CD4-positive, CD25-positive, alpha-beta regulatory T cell (primary cell): ENCODE measurements around the gene MIF. TPM values are rescaled to one million over a fixed set of nuclear protein-coding genes. Genes with fewer than 3 reads are reported as not detected.
"Not testable (repeated sequence)": the region's sequence is repeated elsewhere in the genome, so short reads cannot be mapped to it uniquely, and the experiment has no call there.

Experiments used
- ATAC-seq, 2 donors: fragments of 150-1000 bp; cut with Tn5 transposase; one replicate each; pipeline ENCODE4 v1.10.0; 2021; ENCODE audit warnings: low read depth in 2 of 2, moderate number of reproducible peaks in 2 of 2, moderate library complexity in 1 of 2
- DNase-seq, 3 donors: peaks; one replicate each; pipeline versions ENCODE4 v3.0.0 to v3.0.0-alpha.2; 2012 to 2022; ENCODE audit warnings: mixed read lengths in 1 of 3
- H3K27ac ChIP-seq: one replicate; pipeline ENCODE4 v1.7.0; 2013; ENCODE audit warnings: mild to moderate bottlenecking, low read length; ENCODE audit not compliant: insufficient read depth, poor library complexity, severe bottlenecking
- H3K27me3 ChIP-seq: one replicate; pipeline ENCODE4 v1.7.0; 2013; ENCODE audit warnings: low read length; ENCODE audit not compliant: control insufficient read depth, insufficient read depth
- H3K36me3 ChIP-seq: one replicate; pipeline ENCODE4 v1.7.0; 2013; ENCODE audit warnings: mild to moderate bottlenecking, low read length, moderate library complexity; ENCODE audit not compliant: control insufficient read depth, insufficient read depth
- H3K4me1 ChIP-seq: 2 replicates; pipeline ENCODE4 v1.7.0; 2013; ENCODE audit warnings: mild to moderate bottlenecking, low read length; ENCODE audit not compliant: insufficient read depth, control insufficient read depth, poor library complexity, severe bottlenecking
- H3K4me3 ChIP-seq: one replicate; pipeline ENCODE4 v1.7.0; 2013; ENCODE audit warnings: low read depth, mild to moderate bottlenecking, low read length, moderate library complexity
- H3K9me3 ChIP-seq, 2 experiments: 1 replicate in 1 of 2; 2 replicates in 1 of 2; pipeline ENCODE4 v1.7.0; 2013; ENCODE audit warnings: low read length in 2 of 2, mild to moderate bottlenecking in 1 of 2, moderate library complexity in 1 of 2; ENCODE audit not compliant: control insufficient read depth in 2 of 2
- H3K27ac Mint-ChIP-seq, 3 donors: one replicate each; pipeline ENCODE4 v1.8.0; 2020 to 2022; ENCODE audit warnings: mild to moderate bottlenecking in 3 of 3, mixed read lengths in 3 of 3, moderate library complexity in 2 of 3
- H3K27me3 Mint-ChIP-seq: one replicate; pipeline ENCODE4 v1.8.0; 2022; ENCODE audit warnings: mild to moderate bottlenecking, mixed read lengths
- H3K36me3 Mint-ChIP-seq: one replicate; pipeline ENCODE4 v1.8.0; 2020; ENCODE audit warnings: mixed read lengths
- H3K4me1 Mint-ChIP-seq, 4 donors: one replicate each; pipeline ENCODE4 v1.8.0; 2020 to 2022; ENCODE audit warnings: mixed read lengths in 4 of 4, mild to moderate bottlenecking in 1 of 4
- H3K4me3 Mint-ChIP-seq, 4 donors: one replicate each; pipeline ENCODE4 v1.8.0; 2020 to 2022; ENCODE audit warnings: mild to moderate bottlenecking in 4 of 4, mixed read lengths in 4 of 4, moderate library complexity in 3 of 4
- H3K9me3 Mint-ChIP-seq, 7 donors: one replicate each; pipeline ENCODE4 v1.8.0; 2020 to 2022; ENCODE audit warnings: mixed read lengths in 7 of 7, mild to moderate bottlenecking in 3 of 7, moderate library complexity in 2 of 7
- polyA plus RNA-seq, 4 donors: library from polyadenylated mRNA; unstranded; fragments of 300-500 nt; fragmentation: Illumina TruSeq; gene quantifications; one replicate each; pipeline ENCODE4 v1.2.3, GENCODE V29; 2021
- total RNA-seq: library from RNA; stranded (reverse); gene quantifications from one replicate; pipeline ENCODE4 v1.2.3, GENCODE V29; 2022

MIF gene
- total and polyA plus RNA-seq, 5 donors from 2014 or later = 202 to 1,384 (median 1,147) TPM

- H3K27me3 ChIP-seq = no peaks in the 10 kb centered on the region
- peaks cover 8% of the 10 kb centered on the region for H3K4me1 ChIP-seq
- H3K9me3 Mint-ChIP-seq = peaks cover 0 to under 1% (median 0%) of the 10 kb centered on the region in 7 donors
- no peaks in the 10 kb centered on the region for H3K27me3 Mint-ChIP-seq
- peak overlapping the region; percentile 83 for H3K27ac ChIP-seq
- peak overlapping the region; percentile 72 for H3K4me3 ChIP-seq
- H3K4me3 Mint-ChIP-seq = peak overlapping the region; percentile 91 to 98 (median 93)
- H3K36me3 Mint-ChIP-seq = no peaks in the 10 kb centered on the region
- DNase-seq (peak; percentile 94 to 100 (median 98)), ATAC-seq (peak; percentile 99)
- no peaks in the 10 kb centered on the region for H3K9me3 ChIP-seq
- no peaks in the 10 kb centered on the region for H3K36me3 ChIP-seq
- H3K4me1 Mint-ChIP-seq = peaks cover 0 to 21% (median 14%) of the 10 kb centered on the region in 4 donors
- H3K27ac Mint-ChIP-seq = peak overlapping the region; percentile 97 to 99 (median 99)
These were observed 19.6 kb downstream of the MIF start for GRCh38 chr22:23913661-23914353.

DNA sequence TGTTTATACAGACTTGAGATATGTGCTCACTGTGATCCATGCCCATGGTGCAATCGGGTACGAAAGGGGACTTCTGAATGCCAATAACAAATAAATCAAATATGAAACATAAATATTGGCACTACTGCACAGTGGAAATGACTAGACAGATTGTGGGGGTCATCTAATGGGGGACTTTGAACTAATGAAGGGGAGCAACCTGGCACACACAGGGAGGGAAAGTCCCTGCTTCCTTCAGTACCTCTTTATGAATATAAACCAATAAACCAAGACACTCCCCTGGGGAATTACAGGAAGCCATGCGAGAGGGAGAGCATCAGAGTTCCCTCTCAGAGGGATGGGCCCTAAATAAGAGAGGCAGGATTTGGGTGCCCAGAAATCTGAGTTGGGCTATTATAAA lies 21.1 kb downstream of the MIF start:
- ATAC-seq = no peak
- Mint-ChIP-seq H3K9me3 (no peaks in the 10 kb centered on the region), H3K4me1 (peaks cover 0 to 21% (median 14%) of the 10 kb centered on the region in 4 donors)

GRCh38 chr22:23920267-23920611 lies 26.1 kb downstream of the MIF start:
- not testable (repeated sequence) for DNase-seq

More for the DNA sequence above, 21.1 kb downstream of the MIF start:
- H3K4me3 ChIP-seq = no peak overlapping the region
- no peaks in the 10 kb centered on the region for H3K36me3 ChIP-seq
- Mint-ChIP-seq H3K27me3 (no peaks in the 10 kb centered on the region), H3K27ac (peak overlapping the region; percentile 1 to 49 (median 18)), H3K4me3 (no peak overlapping the region), H3K36me3 (no peaks in the 10 kb centered on the region)
- H3K4me1 ChIP-seq = peaks cover 8% of the 10 kb centered on the region
- H3K27me3 ChIP-seq = no peaks in the 10 kb centered on the region
- no peak overlapping the region for H3K27ac ChIP-seq
- no peak for DNase-seq
- no peaks in the 10 kb centered on the region for H3K9me3 ChIP-seq

DNA sequence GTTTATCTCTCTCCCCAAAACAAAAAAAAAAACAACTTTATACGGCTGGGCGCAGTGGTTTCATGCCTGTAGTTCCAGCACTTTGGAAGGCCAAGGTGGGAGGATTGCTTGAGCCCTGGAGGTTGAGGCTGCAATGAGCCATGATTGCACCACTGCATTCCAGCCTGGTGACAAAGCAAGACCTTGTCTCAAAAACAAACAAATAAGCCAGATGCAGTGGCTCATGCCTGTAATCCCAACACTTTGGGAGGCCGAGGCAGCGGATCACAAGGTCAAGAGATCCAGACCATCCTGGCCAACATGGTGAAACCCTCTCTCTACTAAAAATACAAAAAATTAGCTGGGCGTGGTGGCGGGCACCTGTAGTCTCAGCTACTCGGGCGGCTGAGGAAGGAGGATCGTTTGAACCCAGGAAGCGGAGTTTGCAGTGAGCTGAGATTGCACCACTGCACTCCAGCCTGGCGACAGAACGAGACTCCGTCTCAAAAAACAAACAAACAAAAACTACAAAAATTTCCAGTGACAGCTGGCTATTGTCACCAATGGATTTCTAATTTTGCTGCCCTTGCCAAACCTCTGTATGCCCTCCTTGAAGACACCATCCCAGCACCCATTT lies 27.5 kb downstream of the MIF start:
- H3K27ac ChIP-seq, ATAC-seq, H3K4me1 ChIP-seq, H3K4me3 ChIP-seq, H3K36me3 ChIP-seq, H3K4me1 Mint-ChIP-seq, H3K9me3 ChIP-seq, H3K27me3 ChIP-seq, H3K4me3 Mint-ChIP-seq, DNase-seq, H3K27ac Mint-ChIP-seq, H3K27me3 Mint-ChIP-seq: not testable (repeated sequence)
- H3K36me3 Mint-ChIP-seq = peaks cover 16% of the 10 kb centered on the region
- H3K9me3 Mint-ChIP-seq = peaks cover 0 to 10% (median 2%) of the 10 kb centered on the region in 7 donors

More at GRCh38 chr22:23920267-23920611, 26.1 kb downstream of the MIF start:
- H3K27ac ChIP-seq, H3K36me3 ChIP-seq, H3K9me3 ChIP-seq, H3K4me1 Mint-ChIP-seq, ATAC-seq, H3K4me3 ChIP-seq, H3K27me3 ChIP-seq, H3K9me3 Mint-ChIP-seq, H3K27me3 Mint-ChIP-seq, H3K27ac Mint-ChIP-seq, H3K4me1 ChIP-seq, H3K4me3 Mint-ChIP-seq: not testable (repeated sequence)
- H3K36me3 Mint-ChIP-seq = peaks cover 15% of the 10 kb centered on the region

DNA sequence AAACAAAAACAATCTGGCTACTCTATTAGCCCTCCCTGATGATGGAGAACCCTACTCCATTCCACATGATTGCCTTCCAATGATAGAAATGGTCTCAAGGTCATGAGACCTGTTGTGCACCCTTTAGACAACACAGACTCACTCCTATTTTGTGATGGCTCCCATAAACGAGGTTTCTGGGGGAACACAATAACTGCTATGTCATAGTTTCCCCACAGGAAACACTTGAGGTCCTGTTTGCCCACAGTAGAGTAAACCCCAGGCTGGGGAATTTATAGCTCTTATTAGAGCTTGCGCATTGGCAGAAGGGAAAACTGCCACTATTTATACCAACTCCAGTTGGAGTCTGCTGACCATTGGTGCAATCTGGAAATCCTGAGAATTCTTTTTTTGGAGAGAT lies 28.7 kb downstream of the MIF start:
- no peaks in the 10 kb centered on the region for H3K27me3 ChIP-seq
- H3K9me3 ChIP-seq = peaks cover 4 to 6% of the 10 kb centered on the region in 2 experiments
- Mint-ChIP-seq H3K27ac (no peak overlapping the region), H3K36me3 (peaks cover 16% of the 10 kb centered on the region), H3K27me3 (no peaks in the 10 kb centered on the region), H3K9me3 (peaks cover 0 to 12% (median 2%) of the 10 kb centered on the region in 7 donors), H3K4me1 (peaks cover 0 to 2% (median under 1%) of the 10 kb centered on the region in 4 donors), H3K4me3 (no peak overlapping the region)
- H3K4me1 ChIP-seq = no peaks in the 10 kb centered on the region
- ATAC-seq (no peak), DNase-seq (no peak)
- peaks cover 8% of the 10 kb centered on the region for H3K36me3 ChIP-seq
- no peak overlapping the region for H3K27ac ChIP-seq
- H3K4me3 ChIP-seq = no peak overlapping the region

DNA sequence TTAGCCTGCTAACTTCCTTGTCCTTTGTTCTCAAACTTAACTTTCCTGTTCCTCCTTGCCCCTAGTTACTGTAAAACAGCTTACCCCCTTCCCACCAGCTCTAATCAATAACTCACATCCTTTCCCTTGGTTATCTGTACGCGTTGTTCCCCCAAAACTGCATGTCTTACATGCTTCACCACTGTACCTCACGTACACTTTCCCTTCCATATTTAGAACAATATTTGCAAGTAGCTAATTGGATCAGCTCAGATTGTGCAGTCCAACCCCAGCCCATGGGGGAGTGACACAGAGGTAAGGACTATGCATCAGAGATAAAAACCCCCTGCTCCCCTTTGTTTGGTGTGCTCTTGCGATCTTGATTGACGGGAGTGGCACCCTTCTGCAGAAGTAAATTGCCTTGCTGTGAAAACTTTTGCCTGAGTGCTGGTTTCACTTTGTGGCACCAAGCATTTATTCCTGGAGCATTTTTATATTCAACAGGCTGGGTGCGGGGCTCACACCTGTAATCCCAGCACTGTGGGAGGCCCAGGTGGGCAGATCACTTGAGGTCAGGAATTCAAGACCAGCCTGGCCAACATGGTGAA lies 30.9 kb downstream of the MIF start:
- no peak for DNase-seq
- Mint-ChIP-seq H3K4me1 (peaks cover 0 to 4% (median 2%) of the 10 kb centered on the region in 4 donors), H3K36me3 (peaks cover 24% of the 10 kb centered on the region), H3K27ac (no peak overlapping the region), H3K9me3 (peaks cover 0 to 12% (median 4%) of the 10 kb centered on the region in 7 donors), H3K27me3 (no peaks in the 10 kb centered on the region), H3K4me3 (no peak overlapping the region)
- Histone ChIP-seq H3K9me3 (peaks cover 4 to 6% of the 10 kb centered on the region in 2 experiments), H3K27me3 (no peaks in the 10 kb centered on the region), H3K27ac (no peak overlapping the region), H3K36me3 (peaks cover 12% of the 10 kb centered on the region), H3K4me3 (no peak overlapping the region), H3K4me1 (no peaks in the 10 kb centered on the region)
- no peak for ATAC-seq

DNA sequence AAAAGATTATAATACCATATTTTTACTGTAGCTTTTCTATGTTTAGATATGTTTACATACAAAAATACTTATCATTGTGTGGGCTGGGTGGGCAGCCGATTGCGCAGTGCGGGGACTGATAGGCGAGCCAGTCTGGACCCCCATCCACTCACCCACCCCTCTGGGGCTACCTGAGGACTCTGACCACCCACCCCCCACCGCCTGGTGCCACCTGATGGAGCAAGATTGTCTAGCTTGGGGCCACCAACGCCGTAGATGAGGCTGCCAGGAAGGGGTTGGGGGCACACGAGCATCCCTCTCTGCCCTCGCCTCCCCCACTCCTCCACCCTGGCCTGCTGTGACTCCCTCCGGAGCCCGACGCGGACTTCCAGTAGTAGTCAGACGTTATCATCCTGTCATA lies 32.4 kb downstream of the MIF start:
- Mint-ChIP-seq H3K27me3 (no peaks in the 10 kb centered on the region), H3K9me3 (peaks cover 0 to 12% (median 7%) of the 10 kb centered on the region in 7 donors), H3K4me1 (peaks cover 0 to 4% (median 2%) of the 10 kb centered on the region in 4 donors), H3K36me3 (peaks cover 30% of the 10 kb centered on the region), H3K4me3 (no peak overlapping the region), H3K27ac (no peak overlapping the region)
- H3K4me3 ChIP-seq = no peak overlapping the region
- no peaks in the 10 kb centered on the region for H3K27me3 ChIP-seq
- ATAC-seq = no peak
- H3K27ac ChIP-seq = no peak overlapping the region
- H3K9me3 ChIP-seq = peaks cover 4 to 6% of the 10 kb centered on the region in 2 experiments
- no peaks in the 10 kb centered on the region for H3K4me1 ChIP-seq
- peaks cover 12% of the 10 kb centered on the region for H3K36me3 ChIP-seq
- DNase-seq = no peak
